22Rv1 (cell line): Measurements from ENCODE around the gene SH3BP2.

Experiments
- CTCF ChIP-seq: fragments of 450-650 bp; IDR thresholded peaks from 2 replicates; pipeline ENCODE4 v1.5.1; 2017; ENCODE audit warnings: mild to moderate bottlenecking
- ZFX ChIP-seq: fragments of 450-650 bp; IDR thresholded peaks from 2 replicates; pipeline ENCODE4 v1.6.1; 2017; ENCODE audit warnings: antibody characterized with exemption, borderline replicate concordance

- TF ChIP-seq CTCF (no peak), ZFX (no peak)
Measured at GRCh38 chr4:2855584-2855983, 62.7 kb downstream of the SH3BP2 start.
